ENCODE results near the gene ACADSB. TPM values are rescaled to one million over a fixed set of nuclear protein-coding genes. Genes with fewer than 3 reads are reported as not detected.

Gene ACADSB
- total RNA-seq (2022; extraction: Qiagen RNA extraction; ENCODE audit: low read depth): 5.1 to 9.2 TPM (median 7.7 TPM) in 5 replicates

DNA sequence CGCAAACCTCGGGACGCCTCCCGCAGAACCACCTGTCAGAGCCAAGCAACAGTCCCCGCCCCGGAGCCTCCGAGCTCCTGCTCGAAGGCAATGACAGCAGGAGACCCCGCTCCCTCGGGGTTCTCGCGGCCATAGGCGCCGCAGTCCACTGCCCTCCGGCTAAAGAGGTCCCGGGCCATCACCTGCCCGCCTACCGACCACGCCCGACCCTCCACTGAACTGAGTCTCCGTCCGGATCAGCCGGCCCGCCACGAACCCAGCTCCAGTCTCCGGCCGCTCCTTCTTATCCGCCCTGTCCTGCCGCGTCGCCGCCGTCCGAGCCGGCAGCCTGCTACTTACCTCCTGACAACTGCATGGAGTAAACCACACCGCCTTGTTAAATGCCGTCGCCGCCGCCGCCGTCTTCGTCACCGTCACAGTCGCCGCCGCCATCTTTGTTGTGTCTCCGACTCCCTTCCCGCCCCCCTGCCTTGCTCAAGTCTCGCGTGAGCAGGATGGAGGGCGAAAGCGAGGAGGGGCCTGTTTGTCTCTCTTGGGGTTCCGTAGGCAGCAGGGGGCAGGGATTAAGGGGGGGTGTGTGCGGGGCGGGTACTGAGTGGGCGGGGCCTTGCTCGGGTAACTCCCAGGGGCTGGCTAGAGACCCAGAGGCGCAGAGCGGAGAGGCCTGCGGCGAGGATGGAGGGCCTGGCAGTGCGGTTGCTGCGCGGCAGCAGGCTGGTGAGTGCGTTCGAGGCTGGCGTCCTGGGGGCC lies at the start of gene ACADSB, which contains the start of gene IKZF5:
TSS of gene ACADSB (plus strand) at position 652 of the 750 bp plus-strand sequence. CDS start at position 676, 24 bp downstream.
TSS of gene IKZF5 (minus strand) at position 441 of the 750 bp plus-strand sequence. CDS start 10,170 bp downstream, outside the sequence.

GRCh38 chr10:122980209-122981065 lies 28.4 kb upstream of the ACADSB start, which contains the start of gene PSTK:
Gene PSTK, plus strand, starts transcription at chr10:122980401. Its CDS starts 79 bp downstream, at chr10:122980480.

Other genes with a start within 250 kb of the ACADSB start
- gene CUZD1, start 163.1 kb upstream of the ACADSB start, total RNA-seq (2022; extraction: Qiagen RNA extraction; ENCODE audit: low read depth): 1.1 to 1.9 TPM (median 1.4 TPM) in 5 replicates
- gene FAM24B, start 129.4 kb upstream of the ACADSB start, total RNA-seq (2022; extraction: Qiagen RNA extraction; ENCODE audit: low read depth): 13.1 to 15.6 TPM (median 14.3 TPM) in 5 replicates
- not detected in 5 replicates for gene FAM24A, start 98.4 kb upstream of the ACADSB start, total RNA-seq (2022; extraction: Qiagen RNA extraction; ENCODE audit: low read depth)
- 7.2 to 9.3 TPM (median 8.7 TPM) in 5 replicates for gene C10orf88, start 54.8 kb upstream of the ACADSB start, total RNA-seq (2022; extraction: Qiagen RNA extraction; ENCODE audit: low read depth)
- gene PSTK, start 28.6 kb upstream of the ACADSB start, total RNA-seq (2022; extraction: Qiagen RNA extraction; ENCODE audit: low read depth): 4.7 to 5.4 TPM (median 5.1 TPM) in 5 replicates
- gene IKZF5, start 211 bp upstream of the ACADSB start, total RNA-seq (2022; extraction: Qiagen RNA extraction; ENCODE audit: low read depth): 5.8 to 7.5 TPM (median 6.6 TPM) in 5 replicates
- not detected in 5 replicates for gene HMX3, start 127.0 kb downstream of the ACADSB start, total RNA-seq (2022; extraction: Qiagen RNA extraction; ENCODE audit: low read depth)
- 0.10 to 0.18 TPM (median 0.16 TPM) in 4 of 5 replicates, not detected in the other for gene HMX2, start 139.1 kb downstream of the ACADSB start, total RNA-seq (2022; extraction: Qiagen RNA extraction; ENCODE audit: low read depth)
- 172 to 206 TPM (median 180 TPM) in 5 replicates for gene BUB3, start 145.4 kb downstream of the ACADSB start, total RNA-seq (2022; extraction: Qiagen RNA extraction; ENCODE audit: low read depth)

Data from A549 treated with CpdA at 1 μM for 4 hours (cell line).